SK-N-SH (cell line): ENCODE results near the gene NUDT7.

Experiments used
- CTCF ChIP-seq: fragments of 200-600 bp; sonication (generic); IDR thresholded peaks from 2 replicates; pipeline ENCODE4 v1.6.1; 2017; ENCODE audit warnings: antibody characterized with exemption, mild to moderate bottlenecking, moderate library complexity
- MAX ChIP-seq: IDR thresholded peaks from 2 replicates; pipeline ENCODE4 v1.4.0; 2012; ENCODE audit warnings: low read depth
- POLR2AphosphoS5 ChIP-seq: IDR thresholded peaks from 2 replicates; pipeline ENCODE4 v1.6.1; 2012; ENCODE audit warnings: low read depth, low read length
- RFX5 ChIP-seq: IDR thresholded peaks from 2 replicates; pipeline ENCODE4 v1.6.1; 2012; ENCODE audit warnings: mild to moderate bottlenecking, improper control_type of control experiment, low read length
- TAF1 ChIP-seq: IDR thresholded peaks from 2 replicates; pipeline ENCODE4 v1.6.1; 2012; ENCODE audit warnings: low read depth, mild to moderate bottlenecking, low read length, moderate library complexity, borderline replicate concordance
- TCF12 ChIP-seq: IDR thresholded peaks from 2 replicates; pipeline ENCODE4 v1.4.0; 2012
- ZBTB33 ChIP-seq: IDR thresholded peaks from 2 replicates; pipeline ENCODE4 v1.4.0; 2012; ENCODE audit warnings: low read depth, borderline replicate concordance

GRCh38 chr16:77732241-77732946 is 10.1 kb downstream of the NUDT7 start:
- TF ChIP-seq TAF1 (no peak), CTCF (no peak), RFX5 (no peak), TCF12 (no peak), POLR2AphosphoS5 (no peak), MAX (no peak), ZBTB33 (no peak)
